Measurements from ENCODE around the gene KIF25.

The KIF25 gene, protein sequence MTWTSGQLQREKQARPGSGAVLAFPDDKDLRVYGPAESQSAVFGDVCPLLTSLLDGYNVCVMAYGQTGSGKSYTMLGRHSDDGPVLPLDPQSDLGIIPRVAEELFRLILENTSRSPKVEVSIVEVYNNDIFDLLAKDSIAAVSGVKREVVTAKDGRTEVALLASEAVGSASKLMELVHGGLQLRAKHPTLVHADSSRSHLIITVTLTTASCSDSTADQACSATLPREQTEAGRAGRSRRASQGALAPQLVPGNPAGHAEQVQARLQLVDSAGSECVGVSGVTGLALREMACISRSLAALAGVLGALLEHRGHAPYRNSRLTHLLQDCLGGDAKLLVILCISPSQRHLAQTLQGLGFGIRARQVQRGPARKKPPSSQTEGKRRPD

DNA sequence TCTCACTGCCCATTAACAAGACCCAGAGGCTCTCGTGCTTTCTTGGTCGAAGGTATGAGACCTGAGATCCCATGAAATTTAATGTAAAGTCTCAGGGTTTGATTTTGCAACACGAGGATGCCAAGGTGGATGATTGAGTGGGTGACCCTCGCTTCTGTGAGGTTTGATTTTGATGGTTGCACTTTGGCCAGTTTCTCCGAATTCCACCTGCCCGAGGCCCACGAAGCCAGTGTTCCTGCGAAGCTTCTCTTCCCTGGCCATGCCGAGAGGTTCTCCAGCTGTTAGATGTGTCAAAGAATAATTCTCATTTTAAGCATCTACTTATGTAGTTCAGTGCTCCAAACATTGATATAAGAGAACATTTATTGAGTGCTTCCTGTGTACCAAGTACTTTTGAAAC lies at the start of gene KIF25:
TSS of gene KIF25 (plus strand) at position 30 of the 400 bp plus-strand sequence. CDS start 31,915 bp downstream, outside the sequence.
- no peak for DNase-seq

DNA sequence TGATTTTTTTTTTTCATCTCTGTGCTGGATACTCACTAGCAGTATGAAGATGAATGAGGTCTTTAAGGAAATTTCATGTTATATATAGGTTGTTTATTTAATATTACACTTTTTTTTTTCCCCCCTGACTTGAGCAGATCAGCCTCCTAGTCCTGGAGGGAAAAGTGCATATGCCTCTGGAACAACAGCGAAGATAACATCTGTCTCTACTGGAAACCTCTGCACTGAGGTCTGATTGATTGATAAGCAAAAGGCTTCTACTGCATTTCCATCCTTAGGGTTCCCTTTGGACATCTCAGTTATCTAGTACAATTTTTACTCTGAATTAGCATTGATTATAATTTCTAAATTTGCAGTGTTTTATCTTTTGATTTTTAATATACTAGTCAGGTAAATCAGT lies 49.8 kb upstream of the KIF25 start:
- no peak for DNase-seq

DNA sequence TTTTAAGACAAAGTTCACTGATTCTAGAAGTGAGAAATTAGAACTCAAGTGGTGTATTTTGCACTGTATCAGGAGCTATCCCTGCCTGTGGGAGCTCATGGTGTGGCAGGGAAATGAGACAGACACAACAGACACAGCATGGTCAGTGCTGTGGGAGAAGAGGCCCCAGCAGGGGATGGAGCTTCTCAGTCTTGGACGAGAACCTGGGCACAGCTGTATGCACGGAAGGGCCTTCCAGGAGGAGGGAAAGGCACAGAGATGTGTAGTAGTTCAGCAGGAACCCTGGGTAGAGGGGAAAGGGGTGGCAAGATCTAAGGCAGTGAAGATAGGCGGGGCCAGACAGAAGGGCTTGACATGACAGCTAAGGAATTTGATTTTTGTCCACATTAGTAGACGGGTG lies 48.8 kb upstream of the KIF25 start:
- DNase-seq: no peak

DNA sequence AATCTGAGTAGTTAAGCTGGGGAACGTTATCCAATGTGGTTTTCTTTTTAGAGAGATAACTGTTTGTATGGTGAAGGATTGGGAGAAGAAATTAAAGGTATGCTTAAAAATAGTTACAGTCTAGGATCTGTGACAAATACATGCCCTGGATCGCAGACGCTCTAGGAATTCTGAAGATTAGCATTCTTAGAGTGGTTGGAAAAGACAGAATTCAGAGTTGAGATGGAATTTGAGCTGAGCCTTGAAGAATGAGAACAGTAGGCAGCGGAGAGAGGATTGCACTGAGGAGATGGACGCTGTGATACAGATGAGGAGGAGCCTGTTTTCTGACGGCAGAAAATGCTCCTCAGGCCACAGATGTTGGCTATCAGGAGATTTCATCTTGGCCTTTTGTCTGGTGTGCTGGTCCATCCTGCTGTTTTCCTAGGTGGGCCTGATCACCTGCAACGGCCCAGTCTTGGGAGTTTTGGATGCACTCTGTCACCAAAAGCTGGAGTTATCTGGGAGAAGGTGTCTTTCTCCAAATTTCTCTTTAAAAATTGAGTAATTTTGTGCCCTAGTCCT lies 48.3 kb upstream of the KIF25 start:
- no peak for DNase-seq

DNA sequence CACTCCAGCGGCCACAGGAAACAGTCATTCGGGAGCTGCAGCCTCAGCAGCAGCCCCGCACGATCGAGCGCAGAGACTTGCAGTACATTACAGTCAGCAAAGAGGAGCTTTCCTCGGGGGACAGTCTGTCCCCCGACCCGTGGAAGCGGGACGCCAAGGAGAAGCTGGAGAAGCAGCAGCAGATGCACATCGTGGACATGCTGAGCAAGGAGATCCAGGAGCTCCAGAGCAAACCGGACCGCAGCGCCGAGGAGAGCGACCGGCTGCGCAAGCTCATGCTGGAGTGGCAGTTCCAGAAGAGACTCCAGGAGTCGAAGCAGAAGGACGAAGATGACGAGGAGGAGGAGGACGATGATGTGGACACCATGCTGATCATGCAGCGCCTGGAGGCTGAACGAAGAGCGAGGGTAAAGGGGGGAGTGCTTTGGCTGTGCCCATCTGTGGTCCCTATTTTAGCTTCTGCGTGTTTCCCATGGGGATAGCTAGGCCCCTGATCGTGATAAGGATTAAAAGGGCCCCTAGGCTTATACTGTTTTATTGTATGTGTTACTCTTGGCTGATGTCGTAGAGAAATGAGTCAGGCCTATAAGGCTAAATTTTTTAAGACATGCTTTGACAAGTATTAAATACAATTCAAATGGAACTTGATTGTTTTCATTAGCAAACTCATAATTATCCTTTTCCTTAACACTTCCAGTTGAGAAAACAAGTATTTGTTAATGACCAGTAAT lies 45.5 kb upstream of the KIF25 start:
- no peak for DNase-seq

DNA sequence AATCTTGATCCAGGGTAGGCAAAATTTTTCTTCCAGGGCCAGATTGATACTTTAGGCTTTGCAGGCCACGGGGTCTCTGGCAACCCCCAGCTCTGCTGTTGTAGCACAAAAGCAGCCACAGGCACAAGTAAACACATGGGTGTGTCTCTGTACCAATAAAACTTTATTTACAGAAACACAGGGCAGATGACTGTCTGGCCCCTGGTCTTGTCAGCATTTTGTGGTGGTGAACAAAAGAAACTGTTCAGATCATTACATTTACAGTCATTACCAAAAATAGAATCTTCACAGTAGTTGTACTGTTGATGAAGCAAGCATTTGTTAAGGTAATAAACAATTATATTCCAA lies 45.0 kb upstream of the KIF25 start:
- no peak for DNase-seq

DNA sequence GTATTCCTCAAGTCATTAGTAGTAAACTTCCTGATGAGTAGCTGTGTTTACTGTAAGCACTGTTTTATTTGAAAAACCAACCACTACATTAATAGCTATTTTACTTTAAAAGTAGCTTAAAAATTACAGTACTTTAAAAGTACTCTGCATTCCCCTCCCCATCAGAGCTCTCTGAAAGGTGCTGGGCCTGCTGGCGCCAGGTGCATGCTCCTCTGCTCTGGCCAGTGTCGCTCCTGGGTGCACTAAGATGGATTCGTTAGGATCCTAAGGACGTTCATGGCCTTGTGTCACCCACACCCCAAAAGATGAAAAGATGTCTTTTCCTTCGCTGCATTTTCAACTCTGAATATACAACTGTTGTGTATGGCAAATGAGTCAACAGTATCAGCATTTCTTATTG lies 43.9 kb upstream of the KIF25 start:
- DNase-seq: no peak

DNA sequence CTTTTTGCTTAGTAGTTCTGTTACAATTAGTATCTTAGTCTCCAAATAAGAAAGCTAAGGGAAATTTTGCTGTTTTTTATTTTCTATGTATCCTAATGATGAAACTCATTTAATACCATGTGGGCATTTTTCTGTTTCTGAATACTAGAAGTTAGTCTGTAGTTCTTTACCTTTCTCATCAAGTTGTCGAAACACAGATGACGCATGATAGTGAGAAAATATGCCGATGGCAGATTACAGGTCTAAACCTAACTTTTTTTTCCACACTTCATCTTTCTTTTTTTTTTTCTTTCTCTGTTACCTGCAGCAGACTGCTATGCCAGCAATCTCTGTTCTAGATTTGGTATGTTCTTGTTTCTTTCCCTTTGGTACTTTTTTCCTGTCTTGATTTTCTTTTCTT lies 43.3 kb upstream of the KIF25 start:
- no peak for DNase-seq

DNA sequence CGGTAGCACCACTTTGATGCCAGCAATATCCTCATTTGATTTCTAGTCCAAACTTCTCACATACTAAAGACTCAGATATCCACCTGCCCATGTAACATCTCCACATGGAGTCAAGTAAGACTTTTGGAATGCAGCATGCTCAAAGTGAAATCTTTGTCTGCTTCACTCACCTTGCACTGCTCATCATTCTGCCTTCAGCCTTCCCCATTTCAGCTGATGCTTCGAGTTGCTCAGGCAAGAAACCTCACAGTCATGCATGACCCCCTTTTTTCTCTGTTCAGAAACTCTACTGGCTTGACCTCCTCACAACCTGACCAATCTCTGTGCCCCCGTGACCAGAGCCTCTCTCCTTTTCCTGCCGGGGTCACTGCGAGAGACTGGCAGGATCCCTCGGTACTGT lies 41.0 kb upstream of the KIF25 start:
- DNase-seq: no peak

DNA sequence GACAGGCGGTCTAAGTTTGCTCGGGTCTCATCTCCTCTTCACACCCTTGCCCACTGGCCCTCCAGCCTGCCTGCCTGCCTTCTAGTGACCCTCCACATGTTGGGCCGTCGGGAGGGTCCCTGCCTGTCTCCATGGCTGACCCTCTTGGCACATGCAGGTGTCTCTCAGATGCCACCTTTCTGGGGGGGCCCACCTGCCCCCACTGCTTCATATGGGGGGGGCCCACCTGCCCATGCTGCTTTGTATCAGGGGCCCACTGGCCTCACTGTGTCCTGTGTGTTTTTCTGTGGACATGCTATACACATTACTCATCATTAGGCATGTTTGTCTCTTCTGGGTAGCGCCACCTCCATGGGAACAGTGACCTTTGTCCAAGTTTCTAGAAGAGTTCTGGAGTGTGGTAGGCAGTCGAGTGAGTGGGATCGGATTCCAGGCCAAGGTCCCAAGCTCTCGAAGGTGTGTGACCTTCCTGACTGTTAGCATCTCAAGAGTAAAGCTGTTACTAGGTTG lies 40.4 kb upstream of the KIF25 start:
- DNase-seq: no peak

DNA sequence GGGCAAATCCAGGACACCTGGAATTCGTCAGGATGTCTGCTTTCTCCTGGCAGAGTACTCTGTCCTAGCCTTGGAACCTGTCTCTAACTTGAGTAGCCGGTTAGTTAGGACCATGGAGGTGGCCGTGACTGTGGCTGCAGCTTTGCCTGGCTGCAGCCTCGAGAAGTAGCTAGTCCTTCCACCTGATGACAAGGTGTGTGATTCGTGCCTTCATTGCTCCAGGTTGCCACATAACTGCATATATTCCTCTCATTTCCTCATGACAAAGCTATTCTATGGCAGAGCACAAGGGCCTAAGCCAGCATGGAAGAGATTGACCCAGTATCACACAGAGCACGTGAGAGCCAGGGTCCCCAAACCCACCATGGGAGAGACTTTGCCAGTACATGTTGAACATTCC lies 39.8 kb upstream of the KIF25 start:
- DNase-seq: no peak

DNA sequence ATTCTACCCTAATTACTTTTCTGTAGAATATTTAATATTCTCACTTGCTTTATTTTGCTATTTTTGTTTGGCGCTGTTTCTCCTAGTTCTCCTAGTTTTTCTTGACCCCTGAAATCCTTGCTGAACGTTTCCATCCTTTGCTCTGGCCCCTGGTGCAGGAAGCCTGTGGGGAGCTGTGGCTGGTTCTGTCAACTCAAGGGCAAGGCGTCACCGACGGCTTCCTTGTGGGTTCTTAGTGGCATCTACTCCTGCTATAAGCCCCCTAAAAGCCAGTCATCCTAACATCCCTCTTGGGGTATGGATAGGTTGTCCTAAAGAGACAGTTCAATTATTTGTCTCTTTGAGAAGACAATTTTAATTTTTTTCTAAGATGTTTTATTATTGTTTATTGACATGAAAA lies 36.9 kb upstream of the KIF25 start:
- no peak for DNase-seq

DNA sequence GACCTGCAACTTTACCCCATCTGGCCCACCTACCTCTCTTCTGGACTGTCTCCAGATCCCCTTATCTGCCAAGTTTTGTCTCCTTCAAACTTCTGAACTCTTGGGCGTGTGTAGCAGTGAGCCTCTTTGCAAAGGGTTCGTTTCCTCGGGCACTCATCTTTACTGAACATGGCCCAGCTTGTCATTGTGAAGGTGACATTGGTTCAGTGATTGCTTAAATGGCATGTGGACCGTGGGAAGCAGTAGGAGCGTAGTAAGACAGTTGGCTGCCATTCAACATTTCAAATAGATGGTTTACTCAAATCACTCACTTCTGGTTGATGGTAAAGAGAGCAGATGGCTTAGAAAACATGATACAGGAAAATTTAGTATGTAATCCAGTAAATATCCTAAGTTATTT lies 34.8 kb upstream of the KIF25 start:
- no peak for DNase-seq

DNA sequence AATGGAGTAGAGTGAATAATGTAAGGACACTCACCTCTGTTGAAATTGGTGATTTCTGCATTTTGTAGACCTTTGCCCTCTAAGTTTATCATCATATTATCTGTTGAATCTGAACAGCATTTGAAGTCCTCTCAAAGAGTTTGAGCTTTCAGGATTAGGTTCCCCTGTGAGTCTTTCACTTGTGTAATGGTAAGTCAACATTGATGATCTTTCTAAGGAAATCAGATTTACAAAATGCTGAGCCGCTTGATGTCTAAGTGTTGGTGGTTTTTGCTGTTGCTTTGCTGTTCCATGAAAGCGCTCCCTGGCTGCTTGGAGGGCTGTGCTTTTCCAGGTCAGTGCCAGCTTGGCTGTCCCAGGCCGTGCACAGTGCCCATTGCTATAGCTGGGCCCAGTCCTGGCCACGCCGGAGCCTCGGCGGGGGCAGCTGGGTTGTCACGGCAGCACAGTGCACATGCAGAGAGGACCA lies 33.8 kb upstream of the KIF25 start:
- no peak for DNase-seq

DNA sequence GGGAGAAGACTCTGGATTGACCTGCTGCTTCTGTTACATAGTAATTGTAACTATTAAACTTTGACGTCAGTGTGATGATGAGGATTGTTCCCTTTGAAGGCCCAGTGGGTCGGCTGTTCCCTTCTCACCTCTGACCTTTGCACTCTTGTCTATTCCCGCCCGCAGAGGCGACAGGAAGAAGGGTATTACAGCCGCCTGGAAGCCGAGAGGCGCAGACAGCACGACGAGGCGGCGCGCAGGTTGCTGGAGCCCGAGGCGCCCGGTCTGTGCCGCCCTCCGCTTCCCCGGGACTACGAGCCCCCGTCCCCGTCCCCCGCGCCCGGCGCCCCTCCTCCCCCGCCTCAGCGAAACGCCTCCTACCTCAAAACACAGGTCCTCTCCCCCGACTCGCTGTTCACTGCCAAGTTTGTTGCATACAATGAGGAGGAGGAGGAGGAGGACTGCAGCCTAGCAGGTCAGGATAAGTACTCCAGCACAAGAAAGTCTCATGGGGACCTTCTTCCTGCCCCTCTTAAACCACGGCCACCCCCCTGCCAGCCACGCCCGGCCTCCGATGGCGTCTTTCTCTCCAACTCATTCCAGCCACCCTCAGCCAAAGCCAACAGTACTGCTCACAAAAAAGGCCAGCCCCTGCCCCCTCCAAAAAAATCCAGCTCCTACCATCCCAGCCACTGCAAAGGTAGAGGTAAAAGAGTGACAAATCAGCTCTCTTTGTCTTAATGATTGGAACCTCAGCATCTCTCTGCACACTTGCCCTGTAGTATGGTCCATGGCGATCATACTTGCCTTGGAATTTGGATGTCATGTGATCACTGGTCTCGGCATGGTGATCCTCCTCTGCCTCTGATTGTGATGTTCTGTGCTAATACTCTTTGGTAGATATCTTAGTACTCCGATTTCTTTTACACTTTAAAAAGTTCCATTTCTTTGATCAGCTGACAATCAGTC lies 31.6 kb upstream of the KIF25 start:
- no peak for DNase-seq

DNA sequence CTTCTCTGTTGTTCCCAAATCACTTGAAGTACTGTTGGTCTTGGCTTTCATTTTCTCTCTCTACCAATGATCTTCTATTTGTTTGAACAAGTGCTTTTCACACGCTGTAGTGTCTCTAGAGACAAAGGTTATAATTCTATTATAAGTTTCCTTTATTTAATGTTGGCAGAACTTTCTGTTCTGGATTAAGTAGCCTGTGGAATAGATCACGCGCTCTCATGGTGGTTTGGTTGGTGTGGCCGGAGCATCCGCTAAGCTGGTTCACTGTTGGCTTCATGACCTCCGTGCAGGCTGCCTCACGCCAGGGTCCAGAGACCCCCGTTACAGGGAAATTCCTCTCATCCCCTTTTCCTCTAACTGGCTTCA lies 30.9 kb upstream of the KIF25 start:
- DNase-seq: no peak

DNA sequence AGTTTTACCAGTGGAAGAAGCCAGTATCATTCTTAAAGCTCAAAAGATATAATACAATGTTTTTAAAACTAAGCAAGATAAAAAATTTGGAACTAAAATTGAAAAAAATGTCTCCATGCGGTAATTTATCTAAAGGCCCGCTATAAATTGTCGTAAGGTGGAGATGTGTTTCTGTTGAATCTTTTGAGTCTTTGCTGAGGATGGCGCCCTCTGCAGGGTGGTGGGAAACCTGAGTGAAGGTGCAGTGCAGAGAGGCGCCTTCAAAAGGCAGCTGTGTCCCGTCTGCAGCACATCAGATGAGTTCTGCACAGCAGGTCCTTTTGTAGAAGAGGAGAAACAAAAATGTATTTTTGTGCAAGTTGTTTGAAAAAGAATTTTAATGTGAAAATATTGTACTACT lies 29.4 kb upstream of the KIF25 start:
- no peak for DNase-seq

DNA sequence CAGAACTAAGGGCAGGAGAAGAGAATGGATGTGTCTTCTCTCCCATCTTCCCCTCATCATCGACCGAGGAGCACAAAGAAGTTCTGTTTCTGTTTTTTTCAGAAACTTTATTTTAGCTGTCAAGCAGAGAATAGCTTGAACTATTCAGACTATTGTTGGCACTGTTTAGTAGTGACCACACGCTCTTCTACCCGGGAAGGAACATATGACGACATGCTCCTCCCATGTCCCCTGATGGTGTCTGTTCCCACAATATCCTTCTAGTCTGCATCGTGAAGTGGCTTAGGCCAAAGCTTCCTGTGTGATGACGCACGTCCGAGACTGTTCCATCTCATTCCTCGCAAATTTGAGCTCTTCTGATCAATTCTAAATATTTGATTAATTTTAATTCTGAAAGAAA lies 27.2 kb upstream of the KIF25 start:
- DNase-seq: no peak

DNA sequence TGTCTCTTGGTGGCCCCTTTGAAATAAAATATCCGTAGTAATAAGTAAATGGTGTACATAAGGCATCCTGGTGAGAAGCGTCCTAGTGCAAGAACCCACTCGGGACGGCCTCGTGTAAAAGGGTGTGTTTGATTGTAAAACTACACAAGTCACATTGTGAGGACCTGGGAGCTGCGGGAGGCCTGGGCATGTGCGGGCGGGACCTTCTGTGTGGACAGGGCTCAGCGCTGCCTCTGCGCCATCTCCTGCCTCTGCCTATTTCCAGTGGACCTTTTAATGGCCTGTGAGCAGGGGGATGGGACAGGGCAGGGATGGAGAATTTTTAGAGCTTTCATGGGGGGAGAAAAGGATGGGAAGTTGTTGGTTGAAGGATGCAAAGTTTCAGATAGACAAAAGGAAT lies 25.3 kb upstream of the KIF25 start:
- no peak for DNase-seq

DNA sequence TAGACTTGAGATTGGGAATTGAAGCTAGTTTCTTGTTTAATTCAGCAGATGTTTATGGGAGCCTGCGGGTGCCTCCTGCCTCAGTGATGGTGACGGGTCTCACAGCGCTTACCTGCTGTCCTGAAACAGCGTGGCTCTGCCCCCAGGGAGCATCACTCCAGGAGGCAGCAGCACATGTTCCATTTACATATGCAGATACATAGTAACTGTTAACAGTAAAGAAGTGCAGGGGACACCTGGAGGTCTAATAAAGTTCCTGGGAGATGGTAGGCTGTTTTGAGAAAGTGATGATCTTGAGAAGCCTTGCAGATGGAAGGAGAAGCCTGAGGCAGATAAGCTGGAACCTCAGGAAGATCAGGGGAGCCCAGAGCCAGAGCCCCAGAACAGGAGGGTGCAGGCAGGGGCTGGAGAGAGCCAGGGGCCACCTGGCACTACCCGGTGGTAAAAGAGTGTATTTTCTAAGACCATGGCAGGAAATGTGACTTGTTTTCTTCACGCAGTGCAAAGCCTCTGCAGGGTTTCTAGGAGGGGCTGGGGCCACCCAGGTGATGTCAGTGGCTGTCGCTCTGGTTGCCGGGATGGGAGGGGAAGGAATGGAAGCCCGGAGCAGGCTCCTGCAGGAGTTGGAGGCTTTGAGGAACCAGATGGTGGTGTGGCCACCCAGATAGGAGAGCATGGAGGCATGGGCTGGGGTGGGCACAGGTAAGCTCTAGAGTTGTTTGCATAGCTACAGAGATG lies 24.2 kb upstream of the KIF25 start:
- DNase-seq: no peak

DNA sequence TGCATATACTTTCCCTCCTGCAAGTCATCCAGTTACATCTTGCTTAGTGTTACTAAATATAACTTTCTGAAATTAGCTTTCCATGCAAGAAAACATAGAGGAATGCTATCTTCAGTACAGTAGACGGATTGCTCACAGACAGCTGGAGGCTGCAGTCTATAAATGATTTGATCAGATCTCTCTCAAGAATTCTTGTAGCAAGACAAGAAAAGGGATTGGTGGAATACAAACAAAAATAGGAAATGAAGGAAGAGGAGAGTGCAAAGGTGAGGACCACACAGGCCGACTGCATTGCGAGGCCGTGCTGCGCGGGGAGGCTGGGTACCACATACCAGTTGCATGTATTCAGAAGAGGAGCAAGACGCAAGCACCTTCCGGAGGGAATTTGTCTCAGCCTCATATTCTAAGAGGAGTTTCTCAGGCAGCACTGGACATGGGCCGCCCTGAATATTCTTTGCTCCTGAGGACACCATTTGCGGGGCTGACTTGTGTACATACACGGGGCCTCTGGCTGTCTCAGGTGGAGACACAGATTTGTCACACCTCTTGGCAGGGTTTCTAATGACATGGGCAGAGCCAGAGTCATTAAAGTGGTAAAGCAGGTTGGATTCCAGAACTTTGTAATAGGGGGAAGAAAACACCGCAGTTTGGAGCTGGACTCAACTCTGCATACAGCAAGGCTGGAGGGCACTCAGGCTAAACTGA lies 22.7 kb upstream of the KIF25 start:
- DNase-seq: no peak

DNA sequence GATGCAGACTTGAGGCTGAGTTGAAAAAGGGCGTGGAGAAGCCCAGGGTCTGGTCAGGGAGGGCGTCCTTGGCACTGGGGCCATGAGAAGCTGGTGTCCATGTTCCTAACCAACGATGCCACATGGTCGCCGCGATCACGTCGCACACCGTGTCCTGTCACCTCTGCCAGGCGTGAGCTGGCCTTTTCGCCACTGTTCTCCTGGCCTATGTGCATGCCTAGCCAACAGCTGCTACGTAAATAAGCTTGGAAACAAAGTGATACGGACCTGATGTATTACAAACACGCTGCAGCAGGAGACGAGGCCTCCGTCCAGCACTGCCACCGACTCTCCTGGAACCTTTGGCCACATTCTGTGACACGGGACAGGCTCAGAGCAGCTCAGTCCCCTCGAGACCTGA lies 22.0 kb upstream of the KIF25 start:
- DNase-seq: no peak

Data from left hindlimb (tissue), 1 donor.